HG02943 (cell line): ENCODE results near the gene BICDL1.

Source experiments
- ATAC-seq: cut with Tn5 transposase; IDR thresholded peaks from one replicate; pipeline ENCODE4 v1.9.1; 2021; ENCODE audit warnings: mild to moderate bottlenecking, low read depth, moderate library complexity; ENCODE audit not compliant: unreplicated experiment

BICDL1 gene

DNA sequence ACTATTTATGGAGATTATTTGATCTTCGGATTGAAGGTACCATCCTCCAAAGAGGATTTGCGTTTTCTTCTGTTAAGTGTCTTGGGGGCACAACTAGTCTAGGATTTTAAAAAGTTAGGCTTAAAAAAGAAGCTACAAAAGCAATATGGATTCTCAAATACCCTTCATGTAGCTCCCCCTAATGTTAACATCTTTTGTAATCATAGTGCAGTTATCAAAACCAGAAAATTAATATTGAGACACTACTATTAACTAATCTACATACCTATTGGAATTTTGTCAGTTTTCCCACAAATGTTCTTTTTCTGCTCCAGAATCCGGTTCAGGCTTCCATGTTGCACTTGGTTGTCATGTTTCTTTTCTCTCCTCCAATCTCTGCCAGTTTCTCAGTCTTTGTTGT, 62.5 kb downstream of the BICDL1 start:
- no peak for ATAC-seq

DNA sequence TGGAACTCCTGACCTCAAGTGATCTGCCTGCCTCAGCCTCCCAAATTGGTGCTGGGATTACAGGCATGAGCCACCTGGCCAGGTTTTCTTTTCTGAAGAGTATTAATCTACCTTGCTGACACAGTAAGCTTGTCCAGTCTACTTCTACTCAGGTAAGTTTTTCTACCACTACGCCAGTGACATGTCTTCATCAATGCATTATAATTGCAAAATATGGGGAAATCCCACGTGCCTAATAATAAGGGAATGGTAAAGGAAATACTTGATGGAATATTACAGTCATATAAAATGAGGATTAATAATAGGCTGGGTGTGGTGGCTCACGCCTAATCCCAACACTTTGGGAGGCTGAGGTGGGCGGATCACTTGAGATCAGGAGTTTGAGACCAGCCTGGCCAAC, 65.3 kb downstream of the BICDL1 start:
- ATAC-seq, result no peak

DNA sequence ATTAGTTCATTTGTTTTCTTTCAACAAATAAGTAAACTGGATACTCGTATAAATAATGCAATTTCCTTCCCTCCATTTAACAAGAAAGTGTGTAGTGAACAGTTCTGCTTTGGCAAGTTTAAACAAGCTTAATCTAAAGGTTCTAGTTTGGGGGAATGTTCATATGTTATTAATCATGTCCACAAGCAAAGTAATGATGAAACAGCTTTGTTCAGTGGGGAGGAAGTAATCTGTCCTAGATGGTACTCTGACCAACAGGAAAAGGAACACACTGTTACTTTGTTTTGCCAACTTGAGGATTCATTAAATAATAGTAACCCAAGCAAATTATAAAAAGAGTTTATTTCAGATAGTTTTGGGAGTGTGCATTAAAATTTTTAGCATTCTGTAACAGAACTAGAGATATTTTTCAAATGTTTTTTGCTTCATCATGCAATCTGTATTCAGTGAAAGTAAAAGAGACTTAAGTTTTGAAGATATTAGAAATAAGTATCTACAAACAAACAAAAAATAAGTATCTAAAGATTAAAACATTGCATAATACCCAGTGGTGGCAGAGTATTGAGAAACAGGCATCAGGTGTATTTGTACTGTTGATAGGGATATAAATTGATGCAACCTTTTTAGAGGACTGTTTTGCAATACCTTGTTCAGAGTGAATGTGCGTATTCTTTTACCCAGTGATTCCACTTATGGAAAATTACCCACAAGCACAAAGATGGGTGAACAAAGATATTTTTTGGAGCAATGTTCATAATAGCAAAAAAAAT, 66.4 kb downstream of the BICDL1 start:
- ATAC-seq, result no peak

DNA sequence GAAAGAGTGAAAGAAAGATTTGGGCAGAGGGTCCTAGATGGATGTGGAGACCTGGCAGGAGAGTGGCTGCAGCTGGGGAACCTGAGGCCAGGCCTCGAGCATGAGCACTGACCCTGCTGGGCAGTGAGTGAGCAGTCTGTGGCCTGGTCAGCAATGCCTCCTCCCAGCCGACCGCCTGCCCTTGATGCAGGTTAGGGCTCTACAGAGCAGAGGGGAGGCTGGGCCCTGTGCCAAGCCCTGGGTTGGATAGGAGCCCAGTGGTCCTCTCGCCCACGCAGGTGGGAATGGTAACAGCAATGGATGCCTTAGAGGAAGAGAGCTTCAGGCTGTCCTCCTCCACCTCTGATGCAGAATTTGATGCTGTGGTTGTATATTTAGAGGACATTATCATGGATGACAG, 67.7 kb downstream of the BICDL1 start:
- ATAC-seq, result no peak

DNA sequence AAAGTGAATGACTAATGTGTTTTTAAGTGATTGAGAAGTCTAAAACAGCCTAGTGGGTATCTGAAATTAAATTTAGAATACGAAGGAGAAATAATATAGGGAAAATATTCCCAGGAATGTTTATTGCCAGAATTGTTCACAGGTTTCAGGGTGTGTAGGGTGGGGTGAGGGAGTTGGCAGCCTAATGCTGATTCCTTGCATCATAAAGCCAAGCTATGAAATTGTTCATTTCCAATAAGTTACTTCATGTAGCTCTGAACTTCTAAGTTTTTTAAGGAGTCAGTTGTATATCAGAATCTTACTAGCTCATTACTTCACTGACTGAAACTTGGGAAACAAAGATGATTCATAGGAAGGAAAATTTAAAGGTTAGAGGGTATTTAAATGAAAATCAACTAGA, 71.2 kb downstream of the BICDL1 start:
- ATAC-seq, result no peak

DNA sequence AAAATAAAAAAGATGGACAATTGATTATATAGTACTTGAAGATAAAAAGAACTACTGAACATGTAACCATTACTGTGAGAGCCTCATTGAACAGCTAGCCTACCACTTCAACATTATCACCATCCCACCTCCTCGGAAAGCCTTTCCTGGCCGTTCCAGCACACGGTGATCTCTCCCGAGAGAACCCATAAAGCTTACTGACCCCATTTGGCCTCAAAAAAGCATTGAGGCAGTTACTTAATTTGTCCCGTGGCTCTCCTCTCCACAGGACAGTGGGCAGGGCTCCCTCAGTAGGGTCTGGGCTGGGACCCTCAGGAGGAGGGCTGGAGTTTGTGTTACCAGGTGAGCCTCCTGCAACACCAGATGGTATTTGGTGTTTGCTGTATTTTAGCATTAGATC, 71.7 kb downstream of the BICDL1 start:
- no peak for ATAC-seq

DNA sequence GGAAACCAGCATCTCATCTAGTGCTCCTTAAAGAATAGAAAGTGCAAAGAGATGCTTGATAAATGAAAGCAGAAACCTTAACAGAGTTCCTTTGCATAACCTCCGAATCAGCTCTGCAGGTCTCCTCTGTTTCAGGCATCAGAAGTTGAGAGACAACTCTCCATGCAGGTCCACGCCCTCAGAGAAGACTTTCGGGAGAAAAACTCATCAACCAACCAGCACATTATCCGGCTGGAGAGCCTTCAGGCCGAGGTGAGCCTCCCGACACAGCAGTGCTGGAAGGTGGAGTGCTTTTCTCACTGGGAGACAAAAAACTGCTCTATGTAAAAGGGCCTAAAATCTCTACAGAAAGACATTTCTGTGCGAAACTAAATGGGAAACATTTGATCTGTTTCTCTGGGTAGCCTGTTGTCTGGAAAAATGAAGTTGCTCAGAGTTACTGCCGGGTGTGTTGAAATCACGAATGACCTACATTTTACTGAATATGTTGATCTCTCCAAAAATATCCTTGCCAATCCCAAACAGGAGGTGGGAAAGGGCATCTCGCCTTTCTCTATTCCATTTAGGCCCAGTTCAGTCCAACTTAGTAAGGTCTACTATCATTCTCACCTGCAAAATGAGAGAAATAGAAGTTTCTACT, 72.7 kb downstream of the BICDL1 start:
- ATAC-seq, result no peak

DNA sequence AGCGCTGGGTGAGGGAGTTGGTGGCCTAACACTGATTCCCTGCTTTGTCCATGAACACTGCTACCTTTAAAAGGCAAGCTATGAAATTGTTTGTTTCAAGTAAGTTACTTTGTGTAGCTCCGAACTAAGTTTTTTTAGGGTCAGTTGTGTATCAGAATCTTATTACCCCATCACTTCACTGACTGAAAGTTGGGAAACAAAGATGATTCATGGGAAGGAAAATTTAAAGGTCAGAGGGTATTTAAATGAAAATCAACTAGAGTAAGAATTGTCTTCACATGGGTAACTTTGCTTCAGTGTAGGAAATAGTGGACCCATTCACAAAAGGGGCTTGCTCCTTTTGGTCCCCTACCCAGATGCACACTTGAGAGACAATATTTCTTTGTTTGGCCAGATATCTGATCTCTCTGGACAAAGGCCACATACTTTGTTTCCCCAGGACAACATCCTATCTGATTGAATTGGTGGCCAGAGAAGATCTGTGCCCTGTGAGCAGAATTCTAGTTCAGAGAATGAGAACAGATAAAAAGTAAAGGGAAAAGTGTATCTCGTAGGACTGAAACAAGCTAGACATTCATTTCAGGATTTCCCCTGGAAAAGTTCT, 74.0 kb downstream of the BICDL1 start:
- ATAC-seq, result no peak

DNA sequence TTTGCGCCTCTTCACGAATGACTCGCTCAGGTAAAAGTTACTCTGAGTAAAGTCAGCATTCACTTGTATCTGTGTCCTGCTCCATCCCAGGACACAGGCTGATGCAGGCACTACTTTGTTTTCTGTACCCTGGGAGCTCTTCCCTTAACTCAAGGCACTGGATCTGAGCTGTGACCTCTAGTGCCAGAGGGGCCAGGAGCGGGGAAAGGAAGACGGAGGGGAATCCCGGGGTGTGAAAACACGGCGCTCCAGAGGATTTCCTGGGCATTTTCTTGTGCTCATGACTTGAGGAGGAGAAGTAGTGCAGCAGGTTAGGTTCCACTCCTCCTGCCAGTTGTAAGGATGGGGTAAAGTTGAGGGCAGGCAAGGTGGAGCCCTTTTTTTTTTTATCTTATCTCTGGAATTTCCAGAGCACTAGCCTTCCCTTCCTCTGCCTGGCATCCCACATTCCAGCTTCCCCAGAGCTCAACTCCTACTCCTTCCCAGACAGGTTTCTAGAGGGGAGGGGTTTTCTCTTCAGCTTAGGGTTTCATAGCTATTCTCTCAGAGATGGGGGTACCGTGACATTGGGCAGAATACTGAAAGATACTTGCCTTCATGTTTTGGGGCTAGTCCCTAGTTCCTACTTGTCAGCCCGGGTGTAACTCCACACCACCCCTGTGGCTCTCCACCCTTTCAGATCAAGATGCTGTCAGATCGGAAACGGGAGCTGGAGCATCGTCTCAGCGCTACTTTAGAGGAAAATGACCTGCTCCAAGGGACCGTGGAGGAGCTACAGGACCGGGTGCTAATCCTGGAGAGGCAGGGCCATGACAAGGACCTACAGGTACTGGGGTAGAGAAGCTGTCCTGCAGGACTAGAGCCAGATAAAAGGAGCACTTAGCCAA, 75.3 kb downstream of the BICDL1 start:
- ATAC-seq, result no peak

DNA sequence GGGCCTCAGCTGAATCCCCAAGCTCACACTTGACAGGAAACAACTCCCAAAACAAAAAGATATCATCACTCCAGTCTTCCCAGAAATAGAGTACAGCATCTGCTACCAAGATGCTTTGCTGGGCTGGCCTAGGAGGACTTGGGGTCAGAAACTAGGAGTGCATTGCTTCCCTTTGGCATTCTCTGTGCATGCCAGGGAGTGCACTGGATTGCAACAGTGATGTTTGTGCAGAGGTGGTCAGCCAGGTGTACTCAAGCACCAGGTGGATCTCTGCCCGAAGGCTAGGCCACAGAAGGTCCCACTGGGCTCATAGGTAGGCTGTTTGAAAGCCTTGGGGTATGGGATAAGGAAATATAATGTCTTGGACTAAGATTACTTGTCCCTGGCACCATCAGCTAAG, 76.4 kb downstream of the BICDL1 start:
- no peak for ATAC-seq

DNA sequence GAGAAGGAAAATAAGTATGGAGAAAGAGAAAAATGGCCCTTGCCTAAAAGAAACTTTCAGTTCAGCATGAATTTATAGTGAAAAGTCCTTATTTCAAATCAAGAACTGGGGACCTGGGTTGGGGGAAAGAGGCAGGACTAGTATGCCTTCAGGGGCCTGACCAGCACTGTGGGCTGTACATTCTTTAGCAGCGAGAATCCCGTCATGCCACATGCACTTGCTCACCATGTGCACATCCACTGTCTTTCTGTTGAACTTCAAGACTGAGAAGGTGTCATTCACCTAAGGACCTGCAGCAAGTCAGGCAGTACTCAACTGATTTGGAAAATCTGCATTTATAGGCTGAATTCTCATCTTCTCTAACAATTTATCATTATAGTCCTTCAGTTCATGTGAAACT, 77.3 kb downstream of the BICDL1 start:
- no peak for ATAC-seq

DNA sequence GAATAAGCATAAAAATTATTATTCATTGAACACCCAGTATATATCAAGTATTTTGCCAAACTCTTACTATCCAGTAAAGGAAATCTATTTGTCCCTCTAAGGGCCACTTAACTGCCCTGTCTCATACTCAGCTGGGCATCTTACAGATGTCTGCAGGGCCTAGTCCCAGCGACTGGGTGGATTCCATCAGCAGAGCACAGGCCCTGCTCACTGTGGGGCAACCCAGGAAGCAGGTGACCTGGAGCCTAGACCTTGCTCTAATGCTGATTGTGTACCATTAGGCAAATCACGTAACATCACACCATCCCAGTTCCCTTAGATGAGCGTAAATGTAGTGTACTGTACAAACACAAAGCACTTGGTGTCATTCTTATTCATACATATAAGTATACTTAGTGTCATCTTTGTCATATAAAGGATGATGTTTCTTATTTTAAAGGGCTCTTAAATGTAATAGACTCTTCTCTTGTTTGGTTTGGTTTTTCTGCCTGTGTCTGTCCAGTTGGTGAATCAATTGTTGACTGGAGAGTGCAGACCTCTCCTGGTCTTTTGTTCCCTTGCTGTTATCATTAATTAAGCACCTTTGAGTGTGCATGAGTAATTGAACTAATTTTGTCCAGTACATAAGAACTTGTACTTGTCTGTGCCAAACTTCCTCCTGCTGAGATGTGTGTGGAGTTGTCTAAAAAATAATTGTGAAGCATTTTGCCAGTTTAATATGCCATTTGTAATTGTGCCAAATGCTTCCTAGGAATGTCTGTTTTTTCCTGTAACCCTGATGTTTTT, 78.2 kb downstream of the BICDL1 start:
- ATAC-seq, result no peak

DNA sequence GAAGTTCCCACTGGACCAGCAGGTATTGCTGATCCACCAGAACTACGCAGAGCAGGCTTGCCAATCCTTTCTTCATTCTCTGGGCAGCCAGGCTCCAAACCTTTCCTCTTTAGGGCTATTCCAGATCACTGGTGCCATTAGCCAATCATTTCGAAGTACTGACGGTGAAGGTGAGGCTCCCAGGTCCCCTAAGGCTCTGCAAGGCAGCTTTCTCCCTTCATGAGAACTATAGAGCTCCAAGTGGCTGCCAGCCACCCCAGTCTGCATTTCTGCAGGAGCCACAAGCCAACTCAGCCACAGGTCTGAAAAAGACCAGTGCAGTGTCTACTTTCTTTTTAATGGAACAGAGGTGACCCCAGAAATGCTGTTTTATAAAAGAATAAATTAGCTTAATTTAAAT, 78.9 kb downstream of the BICDL1 start:
- ATAC-seq, result no peak

DNA sequence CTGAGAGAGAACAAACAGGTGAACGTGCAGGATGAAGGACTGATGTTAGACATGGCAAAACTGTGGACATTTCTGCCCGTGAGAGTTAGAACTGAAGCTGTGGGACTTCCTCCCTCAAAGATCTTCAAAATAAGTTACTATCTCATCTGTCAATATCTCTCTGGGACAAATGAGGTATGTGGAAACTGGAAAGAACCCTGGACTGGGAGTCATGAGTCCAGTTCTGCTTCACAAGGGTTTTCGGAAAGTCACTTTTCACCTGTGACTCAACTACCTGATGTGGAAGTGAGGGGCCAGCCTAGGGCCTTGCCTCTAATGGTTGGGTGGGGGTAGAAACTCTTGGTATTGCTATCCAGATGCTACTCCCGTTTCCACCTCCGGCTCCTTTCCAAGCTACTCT, 80.2 kb downstream of the BICDL1 start:
- ATAC-seq, result no peak

DNA sequence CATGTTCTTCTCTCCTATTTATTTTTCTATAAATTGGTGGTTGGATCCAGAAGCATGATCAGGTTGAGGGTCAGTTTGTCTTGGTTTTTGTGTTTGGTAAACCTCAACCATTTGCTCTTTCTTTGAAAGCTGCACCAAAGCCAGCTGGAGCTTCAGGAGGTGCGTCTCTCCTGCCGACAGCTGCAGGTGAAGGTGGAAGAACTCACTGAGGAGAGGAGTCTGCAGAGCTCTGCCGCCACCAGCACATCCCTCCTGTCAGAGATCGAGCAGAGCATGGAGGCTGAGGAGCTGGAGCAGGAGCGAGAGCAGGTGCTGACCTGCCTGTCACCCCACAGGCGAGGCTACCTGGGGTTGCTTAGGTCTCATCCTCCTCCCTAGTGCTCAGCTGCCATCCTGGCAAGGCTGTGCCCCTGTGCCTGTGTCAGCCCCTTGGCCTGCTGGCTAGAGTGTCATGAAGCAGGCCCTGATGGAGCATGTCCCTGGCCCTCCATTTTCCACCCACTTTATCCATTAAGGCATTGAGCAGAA, 82.5 kb downstream of the BICDL1 start:
- ATAC-seq, result no peak

DNA sequence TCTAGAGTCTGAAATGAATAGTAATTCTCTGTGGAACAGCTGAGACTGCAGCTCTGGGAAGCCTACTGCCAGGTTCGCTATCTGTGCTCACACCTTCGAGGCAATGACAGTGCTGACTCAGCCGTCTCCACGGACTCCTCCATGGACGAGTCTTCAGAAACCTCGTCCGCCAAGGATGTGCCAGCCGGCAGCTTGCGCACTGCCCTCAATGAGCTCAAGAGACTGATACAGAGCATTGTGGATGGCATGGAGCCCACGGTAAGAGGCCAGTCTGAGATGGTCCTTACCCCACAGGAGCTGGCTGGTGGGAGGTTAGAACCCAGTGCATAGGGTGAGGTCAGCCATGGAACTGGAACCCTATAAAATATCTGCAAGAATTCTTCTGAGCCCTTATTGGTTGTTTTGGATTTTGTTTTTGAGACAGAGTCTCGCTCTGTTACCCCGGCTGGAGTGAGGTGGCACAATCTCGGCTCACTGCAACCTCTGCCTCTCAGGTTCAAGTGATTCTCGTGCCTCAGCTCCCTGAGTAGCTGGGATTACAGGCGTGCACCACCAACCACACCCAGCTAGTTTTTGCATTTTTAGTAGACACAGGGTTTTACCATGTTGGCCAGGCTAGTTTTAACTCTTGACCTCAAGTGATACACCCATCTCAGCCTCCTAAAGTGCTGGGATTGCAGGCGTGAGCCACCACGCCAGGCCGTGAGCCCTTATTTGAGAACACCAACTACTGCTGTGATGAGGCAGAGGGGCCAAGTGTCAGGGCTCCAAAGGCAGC, 83.6 kb downstream of the BICDL1 start:
- ATAC-seq, result no peak

DNA sequence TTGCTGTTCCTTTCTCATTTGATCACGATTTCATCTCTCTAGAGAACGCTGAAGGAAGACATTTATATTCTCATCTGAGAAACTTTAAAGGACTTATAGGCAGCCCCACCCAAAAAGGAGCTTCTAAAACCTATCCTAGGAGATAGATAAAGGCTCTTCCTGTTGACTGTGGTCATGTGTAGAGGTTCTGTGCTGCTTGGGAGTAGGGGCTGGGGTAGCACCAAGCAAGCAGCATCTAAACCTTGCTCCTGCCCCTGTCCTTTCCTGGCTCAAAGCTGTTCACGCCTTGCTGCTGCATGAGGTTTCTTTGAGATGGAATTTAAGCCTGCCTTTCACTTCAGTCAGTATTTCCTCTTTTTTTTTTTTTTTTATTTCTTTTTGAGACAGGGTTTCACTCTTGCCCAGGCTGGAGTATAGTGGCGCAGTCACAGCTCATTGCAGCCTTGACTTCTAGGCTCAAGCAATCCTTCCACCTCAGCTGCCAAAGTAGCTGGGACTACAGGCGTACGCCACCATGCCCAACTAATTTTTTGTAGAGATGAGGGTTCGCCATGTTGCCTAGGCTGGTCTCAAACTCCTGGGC, 86.1 kb downstream of the BICDL1 start:
- no peak for ATAC-seq

DNA sequence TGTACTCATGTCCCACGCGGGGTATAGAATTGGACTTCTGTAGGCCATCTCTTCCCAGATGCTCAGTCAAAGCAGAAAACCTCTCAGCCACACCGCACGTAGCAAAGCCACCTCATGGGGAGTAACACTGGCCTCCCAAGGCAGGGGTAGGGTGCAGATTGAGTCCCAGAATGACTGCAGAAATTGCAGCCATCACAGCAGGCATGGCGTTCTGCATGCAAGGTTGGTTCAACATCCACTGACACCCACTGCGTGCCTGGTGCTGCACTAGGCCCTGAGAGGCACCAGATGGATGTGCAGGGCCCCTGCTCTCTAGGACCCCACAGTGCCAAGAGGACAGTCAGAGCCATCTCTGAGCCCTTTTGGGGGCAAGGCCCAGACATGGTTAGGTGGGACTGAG, 87.6 kb downstream of the BICDL1 start:
- no peak for ATAC-seq

DNA sequence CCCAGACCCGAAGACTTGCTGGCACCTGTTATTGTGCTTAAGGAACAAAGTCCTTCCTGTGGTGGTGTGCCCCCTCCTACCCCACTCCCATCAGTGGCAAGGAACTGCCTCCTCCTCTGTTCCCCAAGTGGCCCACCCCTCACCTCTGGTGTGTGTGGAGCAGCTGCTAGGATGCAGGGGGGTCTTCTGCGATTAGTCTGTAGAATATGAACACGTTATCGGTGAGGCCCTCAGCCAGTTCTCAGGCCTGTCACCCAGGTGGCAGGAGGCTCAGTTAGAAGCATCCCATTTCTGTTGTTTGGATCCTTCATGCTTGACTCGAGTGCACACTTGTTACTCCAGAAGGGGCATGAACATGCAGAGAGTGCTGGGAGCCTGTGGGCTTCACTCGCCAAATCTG, 88.2 kb downstream of the BICDL1 start:
- no peak for ATAC-seq
